Measurements from ENCODE around the gene ZNF304. TPM values are rescaled to one million over a fixed set of nuclear protein-coding genes. Genes with fewer than 3 reads are reported as not detected.
A peak's percentile ranks its signal among the peaks of the same experiment; 100 is the strongest.

Gene ZNF304
- total and polyA plus RNA-seq, 9 of the 15 experiments (the other 6 are each of a cell fraction or from before 2014, with no cell fraction given) = 0.82 to 5.5 (median 3.6) TPM

DNA sequence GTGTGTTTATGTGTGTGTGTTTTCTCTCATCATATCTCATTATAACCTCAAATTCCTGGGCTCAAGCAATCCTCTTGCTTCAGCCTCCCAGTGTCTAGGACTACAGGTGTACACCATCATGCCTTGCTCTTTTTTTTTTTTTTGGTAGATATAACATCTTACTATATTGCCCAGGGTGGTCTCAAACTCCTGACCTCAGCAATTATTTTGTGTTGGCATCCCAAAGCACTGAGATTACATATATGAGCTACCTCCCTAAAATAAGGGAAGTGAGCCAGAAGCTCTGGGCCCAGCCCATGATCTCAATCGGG lies 31.2 kb upstream of the ZNF304 start:
- Histone ChIP-seq H3K27me3 (ENCODE audit: control insufficient read depth in 2 of 2, insufficient read depth in 2 of 2, low read length in 2 of 2) (peaks cover 2 to 4% of the 10 kb centered on the region in 2 experiments; a peak in 2 of 5 replicates), H3K36me3 (ENCODE audit: control insufficient read depth, insufficient read depth, low read length) (peaks cover 12% of the 10 kb centered on the region; the same call in 1 of the 3 replicates), H3K4me1 (replicated peaks in 1 of 2; ENCODE audit: control insufficient read depth in 2 of 2, insufficient read depth in 2 of 2, low read length in 2 of 2) (peaks cover 9 to 11% of the 10 kb centered on the region in 2 experiments; a peak in 4 of 5 replicates), H3K79me2 (ENCODE audit: control insufficient read depth, insufficient read depth, low read length) (peaks cover 24% of the 10 kb centered on the region), H4K20me1 (replicated peaks; ENCODE audit: control insufficient read depth, insufficient read depth, low read length) (no peaks in the 10 kb centered on the region), H3K9me1 (ENCODE audit: control insufficient read depth, insufficient read depth, low read length) (no peaks in the 10 kb centered on the region), H3K4me3 (peak overlapping the region; percentile 82), H3K9me3 (replicated peaks; ENCODE audit: control insufficient read depth, insufficient read depth, low read depth, low read length) (no peaks in the 10 kb centered on the region; the same call in 1 of the 2 replicates), H3K4me2 (ENCODE audit: insufficient read depth, low read length) (peak overlapping the region; percentile 96), H3K27ac (ENCODE audit: extremely low read depth, low read depth, low read length) (peak overlapping the region; percentile 86), H3K9ac (ENCODE audit: insufficient read depth in 1 of 2, low read depth in 2 of 2, low read length in 2 of 2) (peak overlapping the region; percentile 79 to 85; a peak in 3 of 4 replicates), H2AFZ (ENCODE audit: low read depth, low read length) (peak overlapping the region; percentile 98)
- ChIA-PET POLR2A (interaction anchor here (0.6 to 1.0 kb wide), 2 partner anchors 12 to 17 kb away, joined by 4 read pairs; no protein-coding TSS in a partner anchor), CTCF (ENCODE audit: low intra/inter-chr PET ratio) (no interaction called here)
- ATAC-seq (peak; percentile 3; the same call in 2 of the 3 replicates), DNase-seq (ENCODE audit: extremely low read depth in 1 of 4, low spot score in 3 of 4) (no peak), FAIRE-seq (no peak)
- in situ Hi-C loops (cut with MboI) = no loop called here
- TSS peak; percentile 98 for BruUV-seq (replicated peaks)
- intact Hi-C loops (cut with micrococcal nuclease) = no loop called here
- TF ChIP-seq NR2C2 (CRISPR knock-in tag; IDR thresholded peaks at IDR 0.05) (no peak), NR2C2 (tag; IDR thresholded peaks at IDR 0.05) (no peak), POLR2H (tag; IDR thresholded peaks at IDR 0.05; ENCODE audit: low read depth) (no peak), HDAC3 (IDR thresholded peaks at IDR 0.05; ENCODE audit: borderline replicate concordance, partially characterized antibody) (no peak), MAFF (IDR thresholded peaks at IDR 0.05; ENCODE audit: low read length) (peak; percentile 72), SRSF7 (optimal IDR thresholded peaks at IDR 0.05; ENCODE audit: low read depth, low read length) (no peak), MTF1 (CRISPR knock-in tag; IDR thresholded peaks at IDR 0.05; ENCODE audit: borderline replicate concordance) (no peak), ZNF316 (IDR thresholded peaks at IDR 0.05) (peak; percentile 79), MAFK (IDR thresholded peaks at IDR 0.05; ENCODE audit: low read length) (peak; percentile 18; the same call in 1 of the 2 replicates), NONO (IDR thresholded peaks at IDR 0.05; ENCODE audit: low read depth in 2 of 2, low read length in 1 of 2) (no peak)
- WGBS (ENCODE audit: insufficient coverage, low coverage, missing lambda C conversion rate) = 0% methylated on average over 1 of the region's 1 CpG
